GM18870 (cell line): ENCODE measurements around the gene FBRSL1.

Experiments used
- ATAC-seq: cut with Tn5 transposase; IDR thresholded peaks from one replicate; pipeline ENCODE4 v1.9.1; 2021; ENCODE audit warnings: moderate library complexity; ENCODE audit not compliant: unreplicated experiment

The FBRSL1 gene

DNA sequence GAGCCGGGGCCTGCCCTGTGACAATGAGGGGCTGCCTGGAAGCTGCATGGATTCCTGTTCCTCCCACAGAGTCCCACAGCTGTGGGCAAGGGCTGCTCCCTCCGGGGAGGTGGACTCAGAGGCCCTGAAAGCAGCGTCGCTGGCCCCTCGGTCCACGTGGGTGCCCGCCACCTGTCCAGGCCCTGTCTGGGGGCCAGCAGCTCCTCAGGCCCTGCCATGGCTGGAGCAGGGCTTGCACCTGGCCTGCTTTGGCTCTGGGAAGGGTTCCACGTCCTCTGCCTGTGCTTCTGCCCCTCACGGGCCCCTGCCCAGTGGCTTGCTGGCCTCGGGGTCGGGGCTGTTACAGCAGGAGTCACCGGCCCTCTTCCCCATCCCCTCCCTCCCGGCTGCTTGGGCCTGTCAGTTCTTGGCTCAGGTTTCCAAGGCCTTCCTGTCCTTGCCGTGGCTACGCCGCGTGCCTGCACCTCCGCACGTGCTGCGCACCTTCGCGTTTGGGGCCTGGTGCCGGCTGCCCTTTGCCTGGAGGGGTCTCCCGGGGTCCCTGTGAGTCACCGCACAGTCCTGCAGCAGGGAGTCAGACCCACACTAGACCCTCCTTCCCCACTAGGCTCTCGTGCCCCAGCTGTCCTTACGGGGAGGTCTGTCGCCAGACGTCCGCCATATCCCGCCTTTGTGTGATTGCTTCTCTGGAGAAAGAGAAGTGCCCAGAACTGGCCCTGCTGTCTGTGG is 5.8 kb downstream of the FBRSL1 start:
- ATAC-seq, result no peak

DNA sequence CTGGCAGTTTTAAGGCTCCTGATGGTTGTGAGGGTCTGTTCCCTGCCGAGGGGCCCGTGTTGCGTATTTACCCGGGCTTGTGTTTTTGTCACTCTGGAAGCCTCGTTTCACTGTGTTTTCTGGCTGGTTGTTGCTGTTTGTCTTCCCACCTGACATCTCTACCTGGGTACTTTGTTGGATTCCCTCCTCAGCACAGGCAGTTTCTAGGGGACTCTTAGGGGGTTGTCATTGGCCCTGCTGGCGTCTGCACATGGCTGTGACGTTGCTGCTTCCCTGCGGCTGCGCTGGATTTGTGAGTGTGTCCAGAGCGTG is 6.4 kb downstream of the FBRSL1 start:
- no peak for ATAC-seq

DNA sequence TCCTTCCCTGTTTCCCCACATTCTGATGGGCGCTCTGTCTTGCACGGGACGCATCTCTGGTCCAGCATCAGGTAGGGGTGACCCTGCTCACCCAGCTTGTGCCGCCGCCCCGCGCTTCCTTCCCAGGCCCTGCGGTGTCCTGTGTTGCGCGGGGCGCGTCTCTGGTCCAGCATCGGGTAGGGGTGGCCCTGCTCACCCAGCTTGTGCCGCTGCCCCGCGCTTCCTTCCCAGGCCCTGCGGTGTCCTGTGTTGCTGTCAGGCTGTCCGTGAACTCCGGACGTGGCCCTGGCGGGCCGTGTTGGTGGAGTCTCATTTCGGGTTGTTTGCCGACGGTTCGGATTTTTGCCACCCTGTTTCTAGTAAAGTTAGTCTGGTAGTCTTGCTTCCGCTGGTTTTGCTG is 6.8 kb downstream of the FBRSL1 start:
- no peak for ATAC-seq

DNA sequence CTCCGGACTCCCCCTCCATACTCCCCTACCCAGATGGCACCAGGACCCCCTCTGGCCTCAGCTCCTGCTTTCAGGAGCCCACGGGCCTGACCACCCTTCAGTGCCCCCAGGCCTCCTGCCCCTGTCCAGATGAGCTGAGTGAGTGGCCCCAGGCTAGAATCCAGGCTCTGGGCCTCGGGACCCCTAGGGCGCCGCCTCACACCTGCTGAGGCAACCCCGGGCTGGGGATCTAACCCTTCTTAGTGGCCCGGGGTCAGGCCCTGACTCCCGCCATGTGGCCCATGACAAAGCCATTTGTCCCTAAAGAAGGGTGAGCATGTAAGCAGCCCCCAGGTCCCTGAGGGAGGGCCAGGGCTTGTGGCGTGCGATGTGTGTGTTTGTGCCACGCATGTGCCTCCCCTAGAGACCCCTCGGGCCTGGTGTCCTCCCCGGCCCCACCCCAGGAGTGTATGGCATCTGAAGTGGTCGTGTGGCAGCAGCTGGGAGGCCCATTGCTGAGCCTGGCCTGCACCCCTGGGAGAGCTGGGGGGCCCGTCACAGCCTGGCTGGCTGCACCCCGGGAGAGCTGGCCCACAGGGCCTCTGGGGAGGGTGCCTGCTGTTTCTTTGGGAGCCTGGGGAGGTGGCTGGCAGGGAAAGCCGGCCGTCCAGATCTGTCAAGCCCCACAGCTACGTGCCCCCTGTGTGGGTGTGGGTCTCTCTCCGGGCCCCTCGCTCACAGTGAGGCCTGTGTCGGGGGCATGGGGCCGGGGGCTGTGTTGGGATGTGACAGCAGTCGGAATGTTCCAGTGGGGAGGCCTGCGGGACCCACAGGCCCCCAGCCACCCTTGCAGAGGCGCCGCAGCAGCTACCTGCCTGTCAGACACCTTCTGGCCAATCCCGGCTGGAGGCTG is 7.8 kb downstream of the FBRSL1 start:
- ATAC-seq, result no peak

DNA sequence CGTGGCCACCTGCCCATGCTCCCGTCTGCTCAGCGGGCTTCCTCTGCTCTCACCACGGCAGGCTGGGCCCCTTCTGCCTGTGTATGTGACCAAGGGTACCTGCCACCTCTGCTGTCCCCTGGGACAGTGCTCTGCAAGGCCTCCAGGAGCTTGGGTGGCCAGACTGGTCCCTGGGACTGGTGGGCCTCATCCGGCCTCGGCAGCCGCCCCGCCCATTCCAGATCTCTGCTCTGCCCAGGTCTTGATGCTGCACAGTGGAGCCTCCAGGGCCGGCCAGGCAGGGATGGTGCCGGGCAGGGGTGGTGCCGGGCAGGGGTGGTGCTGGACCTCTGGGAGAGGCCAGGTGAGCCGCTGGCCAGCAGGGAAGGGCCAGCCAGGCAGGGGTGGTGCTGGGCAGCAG is 9.0 kb downstream of the FBRSL1 start:
- no peak for ATAC-seq

DNA sequence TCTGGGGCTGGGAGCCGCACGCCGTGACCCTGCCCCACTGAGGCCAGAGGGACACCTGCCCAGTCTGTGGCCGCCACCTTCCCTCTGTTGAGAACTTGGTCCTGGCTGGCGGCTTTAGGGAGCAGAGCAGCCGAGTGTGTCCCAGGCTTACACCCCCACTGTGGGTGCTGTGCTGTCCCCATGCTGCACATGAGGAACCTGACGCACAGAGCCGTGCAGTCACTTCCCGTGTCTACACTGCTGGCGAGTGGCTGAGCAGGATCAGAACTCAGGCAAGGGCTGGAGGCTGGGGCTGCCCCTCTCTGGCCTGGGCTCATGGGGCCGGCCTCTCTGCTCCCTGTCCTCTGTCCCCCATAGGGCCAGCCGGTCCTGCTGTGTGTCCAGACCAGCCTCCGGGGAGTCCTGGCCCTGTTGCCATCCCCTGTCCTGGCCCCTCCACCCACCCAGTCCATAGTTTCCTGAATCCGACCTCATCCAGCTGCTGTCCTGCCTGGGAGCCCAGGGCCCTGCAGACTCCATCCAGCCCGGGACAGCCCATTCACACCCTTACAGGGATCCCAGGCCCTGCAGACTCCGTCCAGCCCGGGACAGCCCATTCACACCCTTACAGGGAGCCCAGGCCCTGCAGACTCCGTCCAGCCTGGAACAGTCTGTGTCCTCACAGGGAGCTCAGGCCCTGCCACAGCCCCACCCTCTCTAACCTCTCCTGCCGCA is 10.3 kb downstream of the FBRSL1 start:
- no peak for ATAC-seq

DNA sequence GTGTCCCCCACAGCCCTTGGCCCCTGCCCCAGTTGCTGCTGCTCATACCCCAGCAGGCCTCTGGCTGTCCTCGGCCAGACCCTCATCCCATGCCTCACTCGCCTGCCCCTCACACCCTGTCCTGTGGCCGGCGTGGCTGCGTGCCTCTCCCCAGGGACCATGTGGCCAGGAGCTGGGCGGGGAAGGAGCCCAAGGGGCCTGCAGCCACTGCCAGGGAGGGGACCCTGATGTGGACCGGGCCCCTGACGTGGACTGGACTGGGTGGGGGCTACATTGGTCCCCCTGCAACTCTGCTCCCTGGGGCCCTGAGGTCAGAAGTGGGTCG is 10.9 kb downstream of the FBRSL1 start:
- ATAC-seq, result no peak

DNA sequence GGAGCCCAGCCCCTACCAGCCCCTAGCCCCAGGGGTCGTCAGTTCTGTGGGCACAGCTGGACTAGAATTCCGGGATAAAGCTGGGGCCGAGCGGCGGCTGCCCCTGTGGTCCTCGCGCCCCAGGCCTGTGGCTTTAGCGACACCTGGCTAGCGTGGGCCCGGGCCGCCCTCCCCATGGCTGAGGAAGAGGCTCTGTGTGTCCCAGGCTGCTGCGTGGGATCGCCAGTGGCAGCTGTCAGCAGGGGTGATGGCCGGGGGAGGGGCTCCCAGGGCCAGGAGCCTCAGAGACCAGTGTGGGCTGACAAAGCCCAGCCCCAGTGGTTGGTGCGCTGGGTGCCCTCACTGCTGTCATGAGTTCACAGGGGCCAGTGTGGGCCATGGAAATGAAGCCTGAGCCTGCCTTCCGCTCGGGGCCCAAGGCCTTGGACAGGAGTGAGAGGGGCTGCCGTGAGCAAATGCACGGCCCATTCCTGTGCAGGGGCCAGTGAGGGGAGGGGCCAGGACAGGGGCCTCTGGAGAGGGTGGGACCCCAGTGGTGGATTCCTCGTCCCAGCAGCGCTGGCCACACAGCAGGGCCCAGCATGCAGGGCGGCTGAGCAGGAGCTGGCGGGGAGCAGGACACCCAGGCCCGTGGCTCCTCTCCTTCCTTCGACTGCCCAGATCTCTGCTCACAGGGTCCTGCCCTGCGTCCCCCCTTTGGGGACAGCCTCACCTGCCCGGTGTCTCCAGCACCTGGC is 11.4 kb downstream of the FBRSL1 start:
- no peak for ATAC-seq

DNA sequence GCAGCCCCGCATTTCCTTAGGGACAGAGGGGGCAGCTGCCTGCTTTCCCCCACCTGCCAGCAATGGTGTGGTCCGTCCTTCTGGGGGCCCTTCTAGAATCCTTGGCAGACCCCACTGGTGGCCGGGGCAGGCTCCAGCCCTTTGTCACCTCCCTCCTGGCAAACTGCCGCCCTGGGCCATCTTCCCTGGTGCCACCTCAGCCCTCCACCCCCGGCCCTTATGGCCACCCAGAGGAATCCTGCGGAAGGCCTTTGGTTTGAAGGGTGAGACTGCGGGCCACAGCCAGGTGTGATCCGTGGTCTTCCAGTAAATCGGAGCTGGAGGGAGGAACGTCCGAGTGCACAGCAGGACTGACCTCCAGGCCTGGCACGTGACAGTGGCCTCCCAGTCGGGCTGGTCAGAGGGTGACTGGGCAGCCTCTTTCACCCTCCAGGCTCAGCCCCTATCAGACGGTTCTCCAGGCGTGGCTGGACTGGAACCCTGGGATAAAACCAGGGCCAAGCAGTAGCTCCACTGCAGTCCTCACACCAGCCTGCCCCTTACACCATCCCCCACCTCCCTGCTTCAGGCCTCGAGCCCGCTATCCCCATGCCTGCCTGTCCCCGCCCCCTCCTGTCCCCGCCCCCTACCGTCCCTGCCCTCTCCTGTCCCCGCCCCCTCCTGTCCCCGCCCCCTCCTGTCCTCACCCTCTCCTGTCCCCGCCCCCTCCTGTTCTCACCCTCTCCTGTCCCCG is 12.4 kb downstream of the FBRSL1 start:
- no peak for ATAC-seq

DNA sequence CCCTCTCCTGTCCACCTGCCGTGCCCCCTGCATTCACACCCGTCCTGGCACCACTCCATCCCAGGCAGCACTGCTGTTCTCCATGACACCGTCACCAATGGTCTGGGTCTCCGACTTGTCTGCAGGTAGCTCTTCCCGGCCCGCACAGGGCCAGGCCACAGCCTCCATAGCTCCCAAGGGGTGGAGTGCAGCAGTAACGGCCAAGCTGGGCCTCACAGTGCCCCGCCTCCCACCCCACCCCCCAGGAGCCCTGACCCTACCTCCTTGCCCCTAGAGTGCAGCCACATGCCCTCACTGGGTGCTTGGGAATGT is 12.9 kb downstream of the FBRSL1 start:
- no peak for ATAC-seq

DNA sequence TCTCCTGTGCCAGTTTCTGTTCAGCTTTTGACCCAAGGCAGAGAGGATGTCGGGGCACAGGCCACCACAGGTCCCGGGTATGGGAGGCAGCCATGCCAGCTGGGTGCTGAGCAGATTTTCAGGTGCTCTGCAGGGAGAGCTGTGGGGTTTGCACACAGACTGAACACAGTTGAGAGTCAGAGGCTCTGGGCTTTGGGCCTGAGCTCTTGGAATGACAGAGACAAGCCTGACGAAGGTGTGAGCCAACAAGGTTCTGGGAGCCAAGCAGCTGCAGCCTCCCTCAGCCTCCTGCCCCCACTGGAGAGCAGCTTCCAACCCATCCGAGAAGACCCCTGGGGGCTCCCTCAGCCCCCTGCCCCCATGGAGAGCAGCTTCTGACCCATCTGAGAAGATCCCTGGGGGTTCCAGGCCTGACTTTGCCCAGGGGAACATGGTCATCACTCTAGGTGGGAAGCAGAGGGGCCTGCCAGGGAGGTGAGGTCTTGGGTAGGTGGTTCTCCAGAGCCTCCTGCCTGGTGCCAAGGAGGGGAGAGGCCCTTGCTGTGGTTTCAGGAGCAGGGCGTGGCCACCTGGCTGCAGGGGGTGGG is 13.8 kb downstream of the FBRSL1 start:
- ATAC-seq, result no peak

DNA sequence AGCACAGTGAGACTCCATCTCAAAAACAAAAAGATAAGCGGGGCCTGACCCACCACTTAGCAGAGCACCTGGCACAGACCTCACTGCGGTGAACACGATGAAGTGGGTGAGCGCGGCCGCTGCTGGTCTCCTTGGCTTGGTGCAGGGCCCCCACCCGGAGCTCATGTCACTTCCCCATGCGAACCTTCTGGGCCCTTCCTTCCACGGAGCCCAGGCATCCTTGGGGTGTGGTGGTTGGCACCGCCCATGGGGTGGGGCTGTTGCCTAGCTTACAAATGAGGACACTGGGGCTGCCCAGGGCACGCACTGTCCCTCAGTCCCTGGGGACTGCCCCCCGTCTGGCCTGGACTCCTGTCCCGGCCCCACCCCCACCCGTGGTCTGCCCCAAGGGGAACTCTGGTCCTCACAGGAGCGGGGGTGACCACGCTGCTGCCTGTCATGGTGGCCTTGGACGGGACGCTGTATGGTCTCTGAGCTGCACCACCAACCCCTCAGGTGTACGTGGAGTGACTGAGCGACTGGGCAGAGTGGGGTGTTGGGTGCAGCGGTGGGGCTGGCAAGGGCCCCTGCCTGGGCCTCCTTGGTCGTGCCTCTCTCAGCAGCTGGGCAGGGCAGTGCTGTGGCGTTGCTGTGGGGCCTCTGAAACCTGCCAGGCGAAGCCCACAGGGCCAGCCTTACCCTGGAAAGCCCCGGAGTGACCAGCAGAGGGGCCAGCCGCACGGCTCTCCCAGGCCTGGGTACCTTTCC is 15.3 kb downstream of the FBRSL1 start:
- ATAC-seq, result no peak

DNA sequence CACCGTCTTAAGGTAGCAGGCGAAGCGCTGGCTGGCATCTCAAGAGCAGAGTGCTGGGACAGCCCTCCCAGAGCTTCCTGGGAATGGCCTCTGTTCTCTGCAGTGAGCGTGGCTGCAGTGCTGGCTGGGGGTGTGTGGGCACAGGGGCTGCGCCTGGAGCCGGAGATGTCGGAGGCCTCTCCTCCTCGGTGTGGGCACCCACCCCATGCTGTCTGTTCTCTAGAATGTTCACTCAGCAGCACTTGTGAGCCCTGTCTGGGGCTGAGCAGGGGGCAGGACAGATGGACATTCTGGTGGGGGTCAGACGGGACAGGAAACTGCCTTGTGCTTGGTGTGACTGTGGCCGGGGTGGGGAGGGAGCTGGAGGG is 15.9 kb downstream of the FBRSL1 start:
- no peak for ATAC-seq

DNA sequence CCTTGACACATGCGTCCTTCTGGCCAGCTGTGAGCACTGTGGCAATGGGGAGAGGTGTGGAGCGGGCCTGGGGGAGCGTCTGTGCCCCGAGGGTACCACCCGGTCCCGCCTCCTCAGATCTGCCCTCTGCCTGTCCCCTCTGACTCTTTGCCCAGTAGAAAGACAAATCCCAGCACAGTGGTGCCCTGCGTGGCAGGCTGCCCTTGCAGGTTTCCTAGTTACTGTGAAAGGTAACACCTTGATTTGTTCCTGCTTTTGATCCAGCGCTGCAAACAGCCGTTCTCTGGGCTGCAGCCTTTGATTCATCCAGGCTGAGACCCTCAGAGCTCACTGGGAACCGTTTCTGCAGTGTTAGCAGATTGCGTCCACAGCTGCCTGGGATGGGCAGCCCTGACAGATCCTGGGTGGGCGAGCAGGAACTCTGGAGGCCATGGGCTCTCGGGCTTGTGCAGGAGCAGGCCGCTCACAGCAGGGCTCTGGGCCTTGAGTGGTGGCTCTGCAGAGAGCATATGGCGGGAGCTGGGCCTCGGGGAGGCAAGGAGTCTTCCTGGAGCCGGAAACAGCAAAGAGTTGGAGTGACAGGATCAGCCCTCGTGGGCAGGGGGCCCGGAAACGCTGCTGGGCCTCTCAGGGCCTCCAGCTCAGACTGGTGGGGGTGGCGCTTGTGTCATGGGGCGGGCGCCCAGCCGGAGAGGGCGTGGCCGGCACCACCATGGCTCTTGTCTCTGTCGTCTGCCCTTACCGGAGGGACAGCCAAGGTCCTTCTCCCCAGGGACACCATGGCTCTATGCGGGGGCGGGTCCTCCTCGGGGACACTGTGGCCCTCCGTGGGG is 16.6 kb downstream of the FBRSL1 start:
- ATAC-seq, result no peak

DNA sequence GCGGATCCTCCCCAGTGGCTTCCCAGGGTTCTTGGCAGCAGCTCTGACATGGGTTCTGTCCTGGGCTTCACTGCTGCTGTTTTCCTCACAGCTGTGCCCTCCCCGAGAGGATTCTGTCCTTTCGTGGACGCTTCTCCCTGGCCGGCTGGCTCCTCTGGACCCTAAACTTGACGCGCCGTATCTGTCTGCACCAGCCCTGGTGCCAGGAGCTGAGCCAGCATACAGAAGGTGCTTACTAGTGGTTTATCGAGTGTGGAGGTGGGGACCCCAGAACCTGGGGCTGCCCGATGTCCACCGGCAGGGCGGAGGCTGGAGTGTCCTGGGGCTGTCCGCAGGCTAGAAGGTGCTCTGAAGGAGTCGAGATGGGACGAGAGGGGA is 17.2 kb downstream of the FBRSL1 start:
- ATAC-seq, result no peak

DNA sequence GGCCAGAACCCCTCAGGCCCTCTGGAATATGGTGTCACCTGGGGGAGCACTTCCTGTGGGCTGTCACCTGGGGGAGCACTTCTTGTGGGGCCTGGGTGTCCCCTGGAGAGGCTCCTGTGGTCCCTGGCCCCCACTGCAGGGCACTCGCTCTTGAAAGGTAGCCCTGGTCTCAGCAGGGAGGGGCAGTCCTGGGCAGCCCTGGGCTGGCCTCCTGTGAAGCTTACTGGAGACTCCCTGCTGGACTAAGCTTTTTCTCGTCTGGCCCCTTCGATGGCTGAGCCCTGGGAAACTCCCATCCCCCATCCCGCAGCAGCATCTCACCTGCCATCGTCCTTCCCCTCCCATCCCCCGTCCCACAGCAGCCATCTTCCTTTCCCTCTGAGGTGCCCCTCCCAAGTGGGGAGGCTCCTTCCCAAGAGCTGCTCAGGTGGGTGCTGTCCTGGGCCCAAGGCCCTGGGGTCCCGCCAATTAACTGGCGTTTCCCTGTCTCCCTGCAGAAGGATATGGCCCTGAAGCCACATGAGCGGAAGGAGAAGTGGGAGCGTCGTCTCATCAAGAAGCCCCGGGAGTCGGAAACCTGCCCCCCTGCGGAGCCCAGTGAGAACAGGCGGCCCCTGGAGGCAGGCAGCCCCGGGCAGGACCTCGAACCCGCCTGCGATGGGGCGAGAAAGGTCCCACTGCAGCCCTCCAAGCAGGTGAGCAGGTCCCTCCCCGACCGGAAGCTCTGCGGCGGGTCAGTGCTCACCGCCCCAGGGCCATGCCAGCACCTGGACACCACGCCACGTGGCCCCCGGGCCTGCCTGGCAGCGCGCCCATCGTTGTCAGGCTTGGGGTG is 17.9 kb downstream of the FBRSL1 start:
- ATAC-seq, result no peak

DNA sequence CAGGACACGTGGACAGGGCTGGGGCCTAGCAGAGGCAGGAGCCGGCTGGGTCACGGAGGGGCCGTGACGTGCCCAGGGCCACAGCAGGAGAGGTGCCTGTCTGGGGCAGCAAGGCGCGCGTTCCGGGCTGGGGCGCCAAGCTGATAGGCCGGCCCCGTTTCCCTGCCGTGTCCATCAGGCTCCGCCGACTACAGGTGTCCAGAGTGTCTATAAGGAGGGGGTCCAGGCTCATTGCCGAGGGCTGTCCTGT is 18.5 kb downstream of the FBRSL1 start:
- ATAC-seq, result no peak
